Endothelial cell of umbilical vein (primary cell): ENCODE data around the gene XYLB. TPM values are rescaled to one million over a fixed set of nuclear protein-coding genes. Genes with fewer than 3 reads are reported as not detected.

Experiments
- BruUV-seq: library from RNA; stranded (reverse); fragments of 400-500 nt; replicated peaks from 2 replicates; lab custom pipeline; 2021; lab: Mats Ljungman, UMichigan
- CTCF ChIA-PET: fragments of 300-600, 350-600 bp; sonication (Branson Sonifier 250); formaldehyde crosslinking; loops from one replicate; lab custom pipeline; 2021; ENCODE audit warnings: antibody characterized with exemption, inconsistent platforms; lab: Charles Lee
- POLR2A ChIA-PET: fragments of 300-600, 350-600 bp; sonication (Branson Sonifier 250); formaldehyde crosslinking; loops from one replicate; lab custom pipeline; 2021; ENCODE audit warnings: antibody characterized with exemption, inconsistent platforms; lab: Charles Lee
- DNase-seq: peaks from one replicate; pipeline ENCODE4 v3.0.0-alpha.2; 2011; ENCODE audit warnings: low read depth, low spot score
- FAIRE-seq: peaks from 2 replicates; lab custom pipeline; 2011; peaks lifted over from hg19 to GRCh38; lab: Jason Lieb, UNC
- H2AFZ ChIP-seq: 2 replicates; pipeline ENCODE4 v1.6.0; 2012; ENCODE audit warnings: low read depth, low read length, control low read depth, inconsistent platforms
- H3K27ac ChIP-seq: 2 replicates; pipeline ENCODE4 v1.5.1; 2011; ENCODE audit warnings: low read depth, mild to moderate bottlenecking, control low read depth, low read length, moderate library complexity; ENCODE audit not compliant: insufficient read depth
- H3K27me3 ChIP-seq, 2 experiments: 2 replicates each; pipeline versions ENCODE4 v1.6.0 to v1.6.1; 2011; ENCODE audit warnings: low read length in 2 of 2, mixed read lengths in 1 of 2; ENCODE audit not compliant: control insufficient read depth in 2 of 2, insufficient read depth in 2 of 2
- H3K36me3 ChIP-seq, 2 experiments: 2 replicates in 1 of 2; 3 replicates in 1 of 2; pipeline ENCODE4 v1.5.1; 2011; ENCODE audit warnings: low read length in 2 of 2, mild to moderate bottlenecking in 1 of 2, moderate library complexity in 1 of 2; ENCODE audit not compliant: control insufficient read depth in 2 of 2, insufficient read depth in 2 of 2; ENCODE audit errors: extremely low read depth in 1 of 2
- H3K4me1 ChIP-seq: 3 replicates; pipeline ENCODE4 v1.5.1; 2011; ENCODE audit warnings: mild to moderate bottlenecking, low read length; ENCODE audit not compliant: control insufficient read depth, insufficient read depth; ENCODE audit errors: extremely low read depth
- H3K4me2 ChIP-seq: 2 replicates; pipeline ENCODE4 v1.6.1; 2011; ENCODE audit warnings: low read length, control low read depth, mixed read lengths; ENCODE audit not compliant: insufficient read depth
- H3K4me3 ChIP-seq, 3 experiments: fragments of 200-600 bp in 1 of 3; sonication (generic), shearing (Covaris generic) in 1 of 3; replicated peaks in 1 of 3; 2 replicates each; pipeline ENCODE4 v1.5.1; 2011 to 2016; ENCODE audit warnings: control low read depth in 3 of 3, low read length in 3 of 3, mild to moderate bottlenecking in 2 of 3, inconsistent platforms in 1 of 3, low read depth in 1 of 3, moderate library complexity in 1 of 3; ENCODE audit not compliant: insufficient read depth in 1 of 3
- H3K79me2 ChIP-seq: 2 replicates; pipeline ENCODE4 v1.6.0; 2012; ENCODE audit warnings: low read length, inconsistent platforms; ENCODE audit not compliant: control insufficient read depth, insufficient read depth
- H3K9ac ChIP-seq: replicated peaks from 2 replicates; pipeline ENCODE3; 2011; ENCODE audit warnings: low read length, control low read depth; ENCODE audit not compliant: insufficient read depth; ENCODE audit errors: extremely low read depth
- H3K9me1 ChIP-seq: replicated peaks from 3 replicates; pipeline ENCODE4 v1.6.0; 2011; ENCODE audit warnings: mild to moderate bottlenecking, low read length; ENCODE audit not compliant: control insufficient read depth, insufficient read depth; ENCODE audit errors: extremely low read depth
- H3K9me3 ChIP-seq: replicated peaks from 2 replicates; pipeline ENCODE4 v1.5.1; 2012; ENCODE audit warnings: low read length, inconsistent platforms; ENCODE audit not compliant: control insufficient read depth, insufficient read depth
- H4K20me1 ChIP-seq: replicated peaks from 2 replicates; pipeline ENCODE3; 2011; ENCODE audit warnings: mild to moderate bottlenecking, low read length; ENCODE audit not compliant: control insufficient read depth, insufficient read depth; ENCODE audit errors: extremely low read depth
- CTCF ChIP-seq, 2 donors: IDR thresholded peaks; 1 replicate in 1 of 2; 2 replicates in 1 of 2; pipeline ENCODE4 v1.5.1; 2011; ENCODE audit warnings: low read length in 2 of 2, mild to moderate bottlenecking in 2 of 2, moderate library complexity in 2 of 2, control low read depth in 1 of 2, inconsistent platforms in 1 of 2, low read depth in 1 of 2; ENCODE audit not compliant: insufficient read depth in 1 of 2; ENCODE audit errors: extremely low read depth in 1 of 2
- EZH2 ChIP-seq: IDR thresholded peaks from 2 replicates; pipeline ENCODE4 v1.6.1; 2012; ENCODE audit warnings: borderline replicate concordance, low read depth, mild to moderate bottlenecking, moderate library complexity, low read length, inconsistent platforms; ENCODE audit not compliant: severe bottlenecking
- FOS ChIP-seq: IDR thresholded peaks from 2 replicates; pipeline ENCODE4 v1.6.1; 2011; ENCODE audit warnings: mild to moderate bottlenecking, low read length, moderate library complexity, borderline replicate concordance; ENCODE audit not compliant: insufficient read depth
- GATA2 ChIP-seq: IDR thresholded peaks from 2 replicates; pipeline ENCODE4 v1.7.0; 2011; ENCODE audit warnings: low read depth, mild to moderate bottlenecking, moderate library complexity, mixed read lengths, low read length; ENCODE audit not compliant: insufficient read length, insufficient read depth
- JUN ChIP-seq: IDR thresholded peaks from 2 replicates; pipeline ENCODE4 v1.6.1; 2011; ENCODE audit warnings: borderline replicate concordance, low read depth; ENCODE audit not compliant: insufficient read length, insufficient read depth
- MYC ChIP-seq: IDR thresholded peaks from one replicate; pipeline ENCODE4 v1.6.1; 2011; ENCODE audit warnings: mild to moderate bottlenecking, low read depth, low read length
- POLR2A ChIP-seq: IDR thresholded peaks from 2 replicates; pipeline ENCODE4 v1.6.1; 2012; ENCODE audit warnings: low read depth, mild to moderate bottlenecking, control low read depth, low read length
- POLR2AphosphoS5 ChIP-seq: IDR thresholded peaks from 2 replicates; pipeline ENCODE4 v1.6.1; 2012; ENCODE audit warnings: low read depth, mild to moderate bottlenecking, control low read depth, low read length, moderate library complexity; ENCODE audit not compliant: insufficient read depth
- dilution Hi-C: fragments of 300-500 bp; cut with MboI; formaldehyde crosslinking; loops from one replicate; pipeline ENCODE4 v1.15.0; 2019; ENCODE audit warnings: low sequenced_read_pairs; ENCODE audit not compliant: extremely low pct_ligation_motif_present
- intact Hi-C: fragments of 100-400 bp; cut with micrococcal nuclease; formaldehyde crosslinking; loops from one replicate; pipeline ENCODE4 v1.10.0; 2022
- polyA plus RNA-seq, 4 experiments: library from polyadenylated mRNA; depleted of rRNA in 3 of 4; stranded (reverse) in 3 of 4; unstranded in 1 of 4; fragments of >200 nt; gene quantifications; 2 replicates each; pipeline versions ENCODE4 v1.2.1 to v1.2.3, GENCODE V29; 2011 to 2012; ENCODE audit warnings: missing spikeins in 1 of 4
- total RNA-seq: library from RNA; stranded (reverse); gene quantifications from 2 replicates; pipeline ENCODE4 v1.2.3, GENCODE V29; 2021
- TF ChIP-seq, protein P1 (sequence below): IDR thresholded peaks from 2 replicates; pipeline ENCODE4 v1.6.1; 2011; ENCODE audit not compliant: insufficient read depth, insufficient read length

XYLB gene
- total and polyA plus RNA-seq, 2 donors (not counting 3 experiments of a cell fraction or from before 2014, with no cell fraction given), result 3.7 to 4.3 TPM

GRCh38 chr3:38368238-38368637, 21.7 kb downstream of the XYLB start:
- no peak overlapping the region for H3K27ac ChIP-seq
- no peak for TF ChIP-seq FOS
- TF ChIP-seq CTCF (IDR thresholded peaks at IDR 0.05; ENCODE audit: extremely low read depth in 1 of 2, insufficient read depth in 1 of 2, low read depth in 1 of 2, low read length in 2 of 2), result peak in 1 of 2 donors; percentile 8
- no peak for TF ChIP-seq POLR2A
- TF ChIP-seq EZH2, result no peak
- peaks cover 0 to 3% of the 10 kb centered on the region in 2 experiments for H3K36me3 ChIP-seq
- ChIA-PET POLR2A (interaction anchor here (0.6 kb wide), 1 partner anchor 9 kb away, joined by 5 read pairs; no protein-coding TSS in a partner anchor), CTCF (interaction anchor here (1.2 to 1.4 kb wide), 2 partner anchors 22 to 111 kb away, joined by 3 to 6 read pairs; partner anchors contain the start of gene XYLB)
- no peak overlapping the region for H2AFZ ChIP-seq
- H3K9ac ChIP-seq, result no peak overlapping the region
- H3K9me1 ChIP-seq, result no peaks in the 10 kb centered on the region
- no TSS peak for BruUV-seq
- H3K79me2 ChIP-seq, result no peaks in the 10 kb centered on the region
- no peaks in the 10 kb centered on the region for H4K20me1 ChIP-seq
- no peaks in the 10 kb centered on the region for H3K9me3 ChIP-seq
- H3K4me1 ChIP-seq, result no peaks in the 10 kb centered on the region
- H3K4me2 ChIP-seq, result no peak overlapping the region
- no peak for FAIRE-seq
- no peak overlapping the region for H3K4me3 ChIP-seq
- intact Hi-C loops, result no loop called here
- dilution Hi-C loops, result no loop called here
- DNase-seq, result no peak
- H3K27me3 ChIP-seq, result no peaks in the 10 kb centered on the region

DNA sequence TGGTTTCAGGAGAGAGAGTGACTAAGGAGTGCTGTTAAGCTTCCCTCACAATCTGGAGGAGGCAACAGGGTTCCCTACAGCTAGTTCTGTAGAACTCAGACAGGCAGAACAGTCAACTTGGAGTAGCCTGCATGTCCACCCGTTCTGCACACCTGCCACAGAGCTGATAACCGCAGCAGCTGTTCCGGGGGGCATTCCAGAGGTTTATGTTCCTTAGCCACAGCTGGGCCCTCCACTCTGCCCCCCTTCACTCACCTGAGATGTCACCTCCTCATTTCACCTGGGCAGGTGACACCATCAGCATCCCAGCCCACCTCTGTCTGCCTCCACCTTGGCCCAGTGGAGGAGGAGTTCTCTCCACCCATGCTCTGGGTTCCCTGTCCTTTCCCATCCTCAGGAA, 22.6 kb downstream of the XYLB start:
- POLR2A ChIA-PET, result no interaction called here
- Histone ChIP-seq H3K9me1 (no peaks in the 10 kb centered on the region), H3K9ac (no peak overlapping the region), H3K4me1 (no peaks in the 10 kb centered on the region), H3K27me3 (no peaks in the 10 kb centered on the region), H2AFZ (no peak overlapping the region), H3K4me2 (no peak overlapping the region), H3K36me3 (peaks cover 0 to 3% of the 10 kb centered on the region in 2 experiments), H4K20me1 (no peaks in the 10 kb centered on the region), H3K4me3 (no peak overlapping the region), H3K27ac (no peak overlapping the region), H3K9me3 (no peaks in the 10 kb centered on the region), H3K79me2 (no peaks in the 10 kb centered on the region)
- CTCF ChIA-PET, result interaction anchor here (1.4 to 2.0 kb wide), 3 partner anchors 23 to 111 kb away, joined by 3 to 6 read pairs (median 5); partner anchors contain the start of gene XYLB
- intact Hi-C loops, result no loop called here
- FAIRE-seq (no peak), DNase-seq (no peak)
- TF ChIP-seq GATA2, result no peak
- no peak for TF ChIP-seq FOS
- TF ChIP-seq POLR2A, result no peak
- no peak for TF ChIP-seq CTCF (IDR thresholded peaks at IDR 0.05; ENCODE audit: extremely low read depth in 1 of 2, insufficient read depth in 1 of 2, low read depth in 1 of 2, low read length in 2 of 2)
- no peak for TF ChIP-seq MYC
- TF ChIP-seq, protein P1, sequence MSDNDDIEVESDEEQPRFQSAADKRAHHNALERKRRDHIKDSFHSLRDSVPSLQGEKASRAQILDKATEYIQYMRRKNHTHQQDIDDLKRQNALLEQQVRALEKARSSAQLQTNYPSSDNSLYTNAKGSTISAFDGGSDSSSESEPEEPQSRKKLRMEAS, result no peak
- TF ChIP-seq POLR2AphosphoS5, result no peak
- no peak for TF ChIP-seq EZH2
- no peak for TF ChIP-seq JUN
- dilution Hi-C loops, result no loop called here
- no TSS peak for BruUV-seq
